HEK293 (cell line): ENCODE measurements around the gene CSF2RB.
A peak's percentile ranks its signal among the peaks of the same experiment; 100 is the strongest.

Experiments used
- CTCF ChIA-PET: fragments of 350-600 bp; formaldehyde crosslinking; extraction: SDS; loops from one replicate; lab custom pipeline; 2021; ENCODE audit warnings: antibody characterized with exemption; lab: Yijun Ruan, JAX
- POLR2A ChIA-PET: fragments of 300-600 bp; formaldehyde crosslinking; extraction: SDS; loops from one replicate; lab custom pipeline; 2020; ENCODE audit warnings: antibody characterized with exemption, inconsistent platforms; lab: Yijun Ruan, JAX
- H3K27ac ChIP-seq: fragments of 200-500 bp; sonication (Bioruptor generic); 2 replicates; pipeline ENCODE4 v1.5.1; 2014; ENCODE audit warnings: low read depth, low read length, control low read depth, inconsistent platforms; ENCODE audit errors: extremely low read depth
- H3K36me3 ChIP-seq, 2 experiments: fragments of 200-500 bp in 1 of 2; sonication (Bioruptor generic) in 1 of 2; 1 replicate in 1 of 2; 2 replicates in 1 of 2; pipeline ENCODE4 v1.5.1; 2014 to 2017; ENCODE audit warnings: inconsistent platforms in 2 of 2, low read length in 2 of 2; ENCODE audit not compliant: control insufficient read depth in 2 of 2, insufficient read depth in 1 of 2
- H3K4me1 ChIP-seq: fragments of 200-500 bp; sonication (Bioruptor generic); 2 replicates; pipeline ENCODE4 v1.5.1; 2014; ENCODE audit warnings: mild to moderate bottlenecking, low read length, inconsistent platforms; ENCODE audit not compliant: control insufficient read depth, insufficient read depth
- H3K4me3 ChIP-seq: 2 replicates; pipeline ENCODE4 v1.5.1; 2011; ENCODE audit warnings: low read depth, mild to moderate bottlenecking, control low read depth, low read length, moderate library complexity
- H3K9me3 ChIP-seq: fragments of 200-500 bp; sonication (Bioruptor generic); 2 replicates; pipeline ENCODE4 v1.5.1; 2014; ENCODE audit warnings: low read depth, low read length, inconsistent platforms; ENCODE audit not compliant: control insufficient read depth, insufficient read depth
- EGR2 ChIP-seq: fragments of 450-650 bp; formaldehyde crosslinking; IDR thresholded peaks from 2 replicates; pipeline ENCODE4 v1.5.1; 2016; ENCODE audit warnings: low read depth, missing biosample characterization, missing genetic modification characterization
- KLF9 ChIP-seq: fragments of 450-650 bp; formaldehyde crosslinking; IDR thresholded peaks from 2 replicates; pipeline ENCODE4 v1.5.1; 2016; ENCODE audit warnings: missing biosample characterization, missing genetic modification characterization, low read depth
- SP7 ChIP-seq: fragments of 450-650 bp; formaldehyde crosslinking; IDR thresholded peaks from 2 replicates; pipeline ENCODE4 v1.5.1; 2016; ENCODE audit warnings: missing biosample characterization, missing genetic modification characterization
- YY2 ChIP-seq: fragments of 450-650 bp; formaldehyde crosslinking; IDR thresholded peaks from 2 replicates; pipeline ENCODE4 v1.5.1; 2016; ENCODE audit warnings: missing biosample characterization, missing genetic modification characterization
- ZBTB48 ChIP-seq: fragments of 450-650 bp; formaldehyde crosslinking; IDR thresholded peaks from 2 replicates; pipeline ENCODE4 v1.5.1; 2016; ENCODE audit warnings: missing biosample characterization, missing genetic modification characterization
- ZFHX2 ChIP-seq: fragments of 450-650 bp; formaldehyde crosslinking; conservative IDR thresholded peaks from 2 replicates; pipeline ENCODE4 v1.5.1; 2016; ENCODE audit warnings: missing biosample characterization, missing genetic modification characterization
- ZFP37 ChIP-seq: fragments of 450-650 bp; formaldehyde crosslinking; IDR thresholded peaks from 2 replicates; pipeline ENCODE4 v1.5.1; 2016; ENCODE audit warnings: missing biosample characterization, missing genetic modification characterization
- ZNF223 ChIP-seq: fragments of 450-650 bp; formaldehyde crosslinking; IDR thresholded peaks from 2 replicates; pipeline ENCODE4 v1.5.1; 2016; ENCODE audit warnings: missing biosample characterization, missing genetic modification characterization
- ZNF311 ChIP-seq: fragments of 450-650 bp; formaldehyde crosslinking; IDR thresholded peaks from 2 replicates; pipeline ENCODE4 v1.5.1; 2017; ENCODE audit warnings: missing biosample characterization, missing genetic modification characterization, borderline replicate concordance
- ZNF354C ChIP-seq: fragments of 450-650 bp; formaldehyde crosslinking; IDR thresholded peaks from 2 replicates; pipeline ENCODE4 v1.5.1; 2016; ENCODE audit warnings: missing biosample characterization, missing genetic modification characterization, low read depth, borderline replicate concordance
- ZNF37A ChIP-seq: fragments of 450-650 bp; IDR thresholded peaks from 2 replicates; pipeline ENCODE4 v1.5.1; 2018; ENCODE audit warnings: missing biosample characterization, missing genetic modification characterization
- ZNF501 ChIP-seq: fragments of 450-650 bp; formaldehyde crosslinking; IDR thresholded peaks from 2 replicates; pipeline ENCODE4 v1.5.1; 2016; ENCODE audit warnings: missing biosample characterization, missing genetic modification characterization
- ZNF549 ChIP-seq: fragments of 450-650 bp; IDR thresholded peaks from 2 replicates; pipeline ENCODE4 v1.5.1; 2018; ENCODE audit warnings: missing biosample characterization, missing genetic modification characterization, mild to moderate bottlenecking, inconsistent platforms, moderate library complexity
- ZNF585B ChIP-seq: fragments of 450-650 bp; formaldehyde crosslinking; IDR thresholded peaks from 2 replicates; pipeline ENCODE4 v1.5.1; 2016; ENCODE audit warnings: missing biosample characterization, missing genetic modification characterization
- ZNF76 ChIP-seq: fragments of 450-650 bp; formaldehyde crosslinking; IDR thresholded peaks from 2 replicates; pipeline ENCODE4; 2016; ENCODE audit warnings: low read depth, missing biosample characterization, missing genetic modification characterization, borderline replicate concordance
- TF ChIP-seq, protein P1 (sequence below): fragments of 450-650 bp; formaldehyde crosslinking; IDR thresholded peaks from 2 replicates; pipeline ENCODE4 v1.5.1; 2016; ENCODE audit warnings: missing biosample characterization, missing genetic modification characterization, borderline replicate concordance
- TF ChIP-seq, protein P2 (sequence below): fragments of 450-650 bp; formaldehyde crosslinking; IDR thresholded peaks from 2 replicates; pipeline ENCODE4; 2016; ENCODE audit warnings: missing biosample characterization, missing genetic modification characterization
- TF ChIP-seq, protein P3 (sequence below): fragments of 450-650 bp; formaldehyde crosslinking; IDR thresholded peaks from 2 replicates; pipeline ENCODE4 v1.5.1; 2016; ENCODE audit warnings: missing biosample characterization, missing genetic modification characterization, borderline replicate concordance
- TF ChIP-seq, protein P4 (sequence below): fragments of 450-650 bp; formaldehyde crosslinking; IDR thresholded peaks from 2 replicates; pipeline ENCODE4 v1.5.1; 2016; ENCODE audit warnings: missing biosample characterization, missing genetic modification characterization
- TF ChIP-seq, protein P5 (sequence below): fragments of 450-650 bp; formaldehyde crosslinking; IDR thresholded peaks from 2 replicates; pipeline ENCODE4 v1.5.1; 2016; ENCODE audit warnings: missing biosample characterization, missing genetic modification characterization
- TF ChIP-seq, protein P6 (sequence below): fragments of 450-650 bp; formaldehyde crosslinking; IDR thresholded peaks from 2 replicates; pipeline ENCODE4 v1.5.1; 2016; ENCODE audit warnings: missing biosample characterization, missing genetic modification characterization

CSF2RB gene

DNA sequence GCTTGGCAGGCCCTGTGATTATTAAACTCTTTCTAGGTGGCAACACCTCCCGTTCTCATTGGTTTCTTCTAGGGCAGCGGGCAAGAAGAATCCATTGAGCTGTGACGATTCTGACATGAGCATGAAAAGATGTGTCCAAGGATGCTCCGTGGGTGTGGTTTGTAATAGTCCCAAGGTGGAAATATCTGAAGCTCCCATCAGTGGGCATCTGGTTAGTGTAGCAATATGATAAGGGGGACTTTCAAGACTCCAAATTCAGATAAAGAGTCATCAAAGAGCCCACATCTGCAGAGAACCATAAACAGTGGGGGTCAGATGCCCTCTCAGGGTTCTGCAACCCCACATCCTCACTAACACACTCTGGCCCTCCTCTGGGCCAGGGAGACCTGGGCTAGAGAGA lies 63.2 kb downstream of the CSF2RB start (continued):
- TF ChIP-seq, protein P1, sequence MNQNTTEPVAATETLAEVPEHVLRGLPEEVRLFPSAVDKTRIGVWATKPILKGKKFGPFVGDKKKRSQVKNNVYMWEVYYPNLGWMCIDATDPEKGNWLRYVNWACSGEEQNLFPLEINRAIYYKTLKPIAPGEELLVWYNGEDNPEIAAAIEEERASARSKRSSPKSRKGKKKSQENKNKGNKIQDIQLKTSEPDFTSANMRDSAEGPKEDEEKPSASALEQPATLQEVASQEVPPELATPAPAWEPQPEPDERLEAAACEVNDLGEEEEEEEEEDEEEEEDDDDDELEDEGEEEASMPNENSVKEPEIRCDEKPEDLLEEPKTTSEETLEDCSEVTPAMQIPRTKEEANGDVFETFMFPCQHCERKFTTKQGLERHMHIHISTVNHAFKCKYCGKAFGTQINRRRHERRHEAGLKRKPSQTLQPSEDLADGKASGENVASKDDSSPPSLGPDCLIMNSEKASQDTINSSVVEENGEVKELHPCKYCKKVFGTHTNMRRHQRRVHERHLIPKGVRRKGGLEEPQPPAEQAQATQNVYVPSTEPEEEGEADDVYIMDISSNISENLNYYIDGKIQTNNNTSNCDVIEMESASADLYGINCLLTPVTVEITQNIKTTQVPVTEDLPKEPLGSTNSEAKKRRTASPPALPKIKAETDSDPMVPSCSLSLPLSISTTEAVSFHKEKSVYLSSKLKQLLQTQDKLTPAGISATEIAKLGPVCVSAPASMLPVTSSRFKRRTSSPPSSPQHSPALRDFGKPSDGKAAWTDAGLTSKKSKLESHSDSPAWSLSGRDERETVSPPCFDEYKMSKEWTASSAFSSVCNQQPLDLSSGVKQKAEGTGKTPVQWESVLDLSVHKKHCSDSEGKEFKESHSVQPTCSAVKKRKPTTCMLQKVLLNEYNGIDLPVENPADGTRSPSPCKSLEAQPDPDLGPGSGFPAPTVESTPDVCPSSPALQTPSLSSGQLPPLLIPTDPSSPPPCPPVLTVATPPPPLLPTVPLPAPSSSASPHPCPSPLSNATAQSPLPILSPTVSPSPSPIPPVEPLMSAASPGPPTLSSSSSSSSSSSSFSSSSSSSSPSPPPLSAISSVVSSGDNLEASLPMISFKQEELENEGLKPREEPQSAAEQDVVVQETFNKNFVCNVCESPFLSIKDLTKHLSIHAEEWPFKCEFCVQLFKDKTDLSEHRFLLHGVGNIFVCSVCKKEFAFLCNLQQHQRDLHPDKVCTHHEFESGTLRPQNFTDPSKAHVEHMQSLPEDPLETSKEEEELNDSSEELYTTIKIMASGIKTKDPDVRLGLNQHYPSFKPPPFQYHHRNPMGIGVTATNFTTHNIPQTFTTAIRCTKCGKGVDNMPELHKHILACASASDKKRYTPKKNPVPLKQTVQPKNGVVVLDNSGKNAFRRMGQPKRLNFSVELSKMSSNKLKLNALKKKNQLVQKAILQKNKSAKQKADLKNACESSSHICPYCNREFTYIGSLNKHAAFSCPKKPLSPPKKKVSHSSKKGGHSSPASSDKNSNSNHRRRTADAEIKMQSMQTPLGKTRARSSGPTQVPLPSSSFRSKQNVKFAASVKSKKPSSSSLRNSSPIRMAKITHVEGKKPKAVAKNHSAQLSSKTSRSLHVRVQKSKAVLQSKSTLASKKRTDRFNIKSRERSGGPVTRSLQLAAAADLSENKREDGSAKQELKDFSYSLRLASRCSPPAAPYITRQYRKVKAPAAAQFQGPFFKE (tag by site-specific recombination) = no peak
- TF ChIP-seq, protein P2, sequence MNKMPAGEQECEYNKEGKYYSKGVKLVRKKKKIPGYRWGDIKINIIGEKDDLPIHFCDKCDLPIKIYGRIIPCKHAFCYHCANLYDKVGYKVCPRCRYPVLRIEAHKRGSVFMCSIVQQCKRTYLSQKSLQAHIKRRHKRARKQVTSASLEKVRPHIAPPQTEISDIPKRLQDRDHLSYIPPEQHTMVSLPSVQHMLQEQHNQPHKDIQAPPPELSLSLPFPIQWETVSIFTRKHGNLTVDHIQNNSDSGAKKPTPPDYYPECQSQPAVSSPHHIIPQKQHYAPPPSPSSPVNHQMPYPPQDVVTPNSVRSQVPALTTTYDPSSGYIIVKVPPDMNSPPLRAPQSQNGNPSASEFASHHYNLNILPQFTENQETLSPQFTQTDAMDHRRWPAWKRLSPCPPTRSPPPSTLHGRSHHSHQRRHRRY = no peak
- TF ChIP-seq, protein P3, sequence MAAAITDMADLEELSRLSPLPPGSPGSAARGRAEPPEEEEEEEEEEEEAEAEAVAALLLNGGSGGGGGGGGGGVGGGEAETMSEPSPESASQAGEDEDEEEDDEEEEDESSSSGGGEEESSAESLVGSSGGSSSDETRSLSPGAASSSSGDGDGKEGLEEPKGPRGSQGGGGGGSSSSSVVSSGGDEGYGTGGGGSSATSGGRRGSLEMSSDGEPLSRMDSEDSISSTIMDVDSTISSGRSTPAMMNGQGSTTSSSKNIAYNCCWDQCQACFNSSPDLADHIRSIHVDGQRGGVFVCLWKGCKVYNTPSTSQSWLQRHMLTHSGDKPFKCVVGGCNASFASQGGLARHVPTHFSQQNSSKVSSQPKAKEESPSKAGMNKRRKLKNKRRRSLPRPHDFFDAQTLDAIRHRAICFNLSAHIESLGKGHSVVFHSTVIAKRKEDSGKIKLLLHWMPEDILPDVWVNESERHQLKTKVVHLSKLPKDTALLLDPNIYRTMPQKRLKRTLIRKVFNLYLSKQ (tag by site-specific recombination) = no peak
- no peak for TF ChIP-seq ZNF585B (tag by site-specific recombination)
- no peak for TF ChIP-seq ZNF354C (tag by site-specific recombination)
- no peak for TF ChIP-seq SP7
- TF ChIP-seq ZNF549 (tag by site-specific recombination) = no peak
- TF ChIP-seq ZNF311 (tag by site-specific recombination) = no peak
- TF ChIP-seq ZNF501 (tag by site-specific recombination) = no peak
- no peak for TF ChIP-seq YY2 (tag by site-specific recombination)
- no peak for TF ChIP-seq ZFP37 (tag by site-specific recombination)

DNA sequence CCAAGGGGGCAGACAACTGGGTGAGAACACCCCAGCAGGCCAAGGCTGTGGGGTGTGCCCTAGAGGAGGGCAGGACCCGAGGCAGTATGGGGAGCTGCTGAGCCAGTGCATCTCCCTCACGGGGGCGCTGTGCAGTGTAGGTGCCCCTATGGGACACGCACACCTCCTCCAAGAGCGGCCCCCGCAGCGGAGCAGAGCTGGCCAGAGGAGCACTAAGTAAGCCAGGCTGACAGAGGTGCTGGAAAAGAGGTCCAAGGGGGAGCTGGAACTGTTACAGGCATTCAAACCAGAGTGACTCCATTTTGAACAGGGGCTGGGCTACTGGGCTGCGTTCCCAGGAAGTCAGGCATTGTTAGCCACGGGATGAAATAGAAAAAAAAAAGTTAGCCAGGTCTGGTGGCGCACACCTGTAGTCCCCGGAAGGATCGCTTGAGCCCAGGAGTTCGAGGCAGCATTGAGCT lies 64.0 kb downstream of the CSF2RB start:
- Histone ChIP-seq H3K36me3 (no peaks in the 10 kb centered on the region), H3K4me1 (no peaks in the 10 kb centered on the region), H3K27ac (no peak overlapping the region), H3K9me3 (no peaks in the 10 kb centered on the region), H3K4me3 (peak overlapping the region; percentile 20)
- CTCF ChIA-PET = interaction anchor here (0.6 to 10.3 kb wide), 50 partner anchors 8 to 1837 kb away, joined by 3 to 104 read pairs (median 4); partner anchors contain the start of gene KCTD17
- POLR2A ChIA-PET = interaction anchor here (0.6 kb wide), 1 partner anchor 41 kb away, joined by 3 read pairs; no protein-coding TSS in a partner anchor
- TF ChIP-seq ZNF223 (tag by site-specific recombination) (0 out of 2 replicates have a peak, but pooled peaks have one; percentile 25), ZNF311 (tag by site-specific recombination) (no peak), ZFHX2 (peak; percentile 48), ZBTB48 (tag by site-specific recombination) (peak; percentile 69), KLF9 (tag by site-specific recombination) (0 out of 2 replicates have a peak, but pooled peaks have one; percentile 10), ZNF76 (tag by site-specific recombination) (no peak), YY2 (tag by site-specific recombination) (peak; percentile 49), EGR2 (tag by site-specific recombination) (peak; percentile 28; the same call in 1 of the 2 replicates), ZNF37A (no peak)
- TF ChIP-seq, protein P4, sequence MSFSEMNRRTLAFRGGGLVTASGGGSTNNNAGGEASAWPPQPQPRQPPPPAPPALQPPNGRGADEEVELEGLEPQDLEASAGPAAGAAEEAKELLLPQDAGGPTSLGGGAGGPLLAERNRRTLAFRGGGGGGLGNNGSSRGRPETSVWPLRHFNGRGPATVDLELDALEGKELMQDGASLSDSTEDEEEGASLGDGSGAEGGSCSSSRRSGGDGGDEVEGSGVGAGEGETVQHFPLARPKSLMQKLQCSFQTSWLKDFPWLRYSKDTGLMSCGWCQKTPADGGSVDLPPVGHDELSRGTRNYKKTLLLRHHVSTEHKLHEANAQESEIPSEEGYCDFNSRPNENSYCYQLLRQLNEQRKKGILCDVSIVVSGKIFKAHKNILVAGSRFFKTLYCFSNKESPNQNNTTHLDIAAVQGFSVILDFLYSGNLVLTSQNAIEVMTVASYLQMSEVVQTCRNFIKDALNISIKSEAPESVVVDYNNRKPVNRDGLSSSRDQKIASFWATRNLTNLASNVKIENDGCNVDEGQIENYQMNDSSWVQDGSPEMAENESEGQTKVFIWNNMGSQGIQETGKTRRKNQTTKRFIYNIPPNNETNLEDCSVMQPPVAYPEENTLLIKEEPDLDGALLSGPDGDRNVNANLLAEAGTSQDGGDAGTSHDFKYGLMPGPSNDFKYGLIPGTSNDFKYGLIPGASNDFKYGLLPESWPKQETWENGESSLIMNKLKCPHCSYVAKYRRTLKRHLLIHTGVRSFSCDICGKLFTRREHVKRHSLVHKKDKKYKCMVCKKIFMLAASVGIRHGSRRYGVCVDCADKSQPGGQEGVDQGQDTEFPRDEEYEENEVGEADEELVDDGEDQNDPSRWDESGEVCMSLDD (tag by site-specific recombination) = peak; percentile 48; the same call in 1 of the 2 replicates
- TF ChIP-seq, protein P5, sequence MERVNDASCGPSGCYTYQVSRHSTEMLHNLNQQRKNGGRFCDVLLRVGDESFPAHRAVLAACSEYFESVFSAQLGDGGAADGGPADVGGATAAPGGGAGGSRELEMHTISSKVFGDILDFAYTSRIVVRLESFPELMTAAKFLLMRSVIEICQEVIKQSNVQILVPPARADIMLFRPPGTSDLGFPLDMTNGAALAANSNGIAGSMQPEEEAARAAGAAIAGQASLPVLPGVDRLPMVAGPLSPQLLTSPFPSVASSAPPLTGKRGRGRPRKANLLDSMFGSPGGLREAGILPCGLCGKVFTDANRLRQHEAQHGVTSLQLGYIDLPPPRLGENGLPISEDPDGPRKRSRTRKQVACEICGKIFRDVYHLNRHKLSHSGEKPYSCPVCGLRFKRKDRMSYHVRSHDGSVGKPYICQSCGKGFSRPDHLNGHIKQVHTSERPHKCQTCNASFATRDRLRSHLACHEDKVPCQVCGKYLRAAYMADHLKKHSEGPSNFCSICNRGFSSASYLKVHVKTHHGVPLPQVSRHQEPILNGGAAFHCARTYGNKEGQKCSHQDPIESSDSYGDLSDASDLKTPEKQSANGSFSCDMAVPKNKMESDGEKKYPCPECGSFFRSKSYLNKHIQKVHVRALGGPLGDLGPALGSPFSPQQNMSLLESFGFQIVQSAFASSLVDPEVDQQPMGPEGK (tag by site-specific recombination) = peak; percentile 75
- TF ChIP-seq, protein P6, sequence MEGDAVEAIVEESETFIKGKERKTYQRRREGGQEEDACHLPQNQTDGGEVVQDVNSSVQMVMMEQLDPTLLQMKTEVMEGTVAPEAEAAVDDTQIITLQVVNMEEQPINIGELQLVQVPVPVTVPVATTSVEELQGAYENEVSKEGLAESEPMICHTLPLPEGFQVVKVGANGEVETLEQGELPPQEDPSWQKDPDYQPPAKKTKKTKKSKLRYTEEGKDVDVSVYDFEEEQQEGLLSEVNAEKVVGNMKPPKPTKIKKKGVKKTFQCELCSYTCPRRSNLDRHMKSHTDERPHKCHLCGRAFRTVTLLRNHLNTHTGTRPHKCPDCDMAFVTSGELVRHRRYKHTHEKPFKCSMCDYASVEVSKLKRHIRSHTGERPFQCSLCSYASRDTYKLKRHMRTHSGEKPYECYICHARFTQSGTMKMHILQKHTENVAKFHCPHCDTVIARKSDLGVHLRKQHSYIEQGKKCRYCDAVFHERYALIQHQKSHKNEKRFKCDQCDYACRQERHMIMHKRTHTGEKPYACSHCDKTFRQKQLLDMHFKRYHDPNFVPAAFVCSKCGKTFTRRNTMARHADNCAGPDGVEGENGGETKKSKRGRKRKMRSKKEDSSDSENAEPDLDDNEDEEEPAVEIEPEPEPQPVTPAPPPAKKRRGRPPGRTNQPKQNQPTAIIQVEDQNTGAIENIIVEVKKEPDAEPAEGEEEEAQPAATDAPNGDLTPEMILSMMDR (tag by site-specific recombination) = peak; percentile 46
